Left lobe of liver (tissue), 2 donors: ENCODE measurements around the gene VMA21. TPM values are rescaled to one million over a fixed set of nuclear protein-coding genes. Genes with fewer than 3 reads are reported as not detected.
A peak's percentile ranks its signal among the peaks of the same experiment; 100 is the strongest.

Source experiments
- ATAC-seq: fragments of 200-7000 bp; cut with Tn5 transposase; one replicate; pipeline ENCODE4 v1.9.1; 2020; ENCODE audit warnings: mild to moderate bottlenecking, moderate library complexity
- DNase-seq: peaks from one replicate; pipeline ENCODE4 v3.0.0-alpha.2; 2020; ENCODE audit warnings: low spot score
- total RNA-seq: library from RNA; stranded (reverse); gene quantifications from one replicate; pipeline ENCODE4 v1.2.1, GENCODE V29; 2021
- donor health status: DM: no; HTN: no; CAD: no; lungs with moderate emphysema.
- donor health status: DM: no; HTN: yes; CAD: no.

Gene VMA21, protein sequence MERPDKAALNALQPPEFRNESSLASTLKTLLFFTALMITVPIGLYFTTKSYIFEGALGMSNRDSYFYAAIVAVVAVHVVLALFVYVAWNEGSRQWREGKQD
- 8.5 TPM for total RNA-seq

DNA sequence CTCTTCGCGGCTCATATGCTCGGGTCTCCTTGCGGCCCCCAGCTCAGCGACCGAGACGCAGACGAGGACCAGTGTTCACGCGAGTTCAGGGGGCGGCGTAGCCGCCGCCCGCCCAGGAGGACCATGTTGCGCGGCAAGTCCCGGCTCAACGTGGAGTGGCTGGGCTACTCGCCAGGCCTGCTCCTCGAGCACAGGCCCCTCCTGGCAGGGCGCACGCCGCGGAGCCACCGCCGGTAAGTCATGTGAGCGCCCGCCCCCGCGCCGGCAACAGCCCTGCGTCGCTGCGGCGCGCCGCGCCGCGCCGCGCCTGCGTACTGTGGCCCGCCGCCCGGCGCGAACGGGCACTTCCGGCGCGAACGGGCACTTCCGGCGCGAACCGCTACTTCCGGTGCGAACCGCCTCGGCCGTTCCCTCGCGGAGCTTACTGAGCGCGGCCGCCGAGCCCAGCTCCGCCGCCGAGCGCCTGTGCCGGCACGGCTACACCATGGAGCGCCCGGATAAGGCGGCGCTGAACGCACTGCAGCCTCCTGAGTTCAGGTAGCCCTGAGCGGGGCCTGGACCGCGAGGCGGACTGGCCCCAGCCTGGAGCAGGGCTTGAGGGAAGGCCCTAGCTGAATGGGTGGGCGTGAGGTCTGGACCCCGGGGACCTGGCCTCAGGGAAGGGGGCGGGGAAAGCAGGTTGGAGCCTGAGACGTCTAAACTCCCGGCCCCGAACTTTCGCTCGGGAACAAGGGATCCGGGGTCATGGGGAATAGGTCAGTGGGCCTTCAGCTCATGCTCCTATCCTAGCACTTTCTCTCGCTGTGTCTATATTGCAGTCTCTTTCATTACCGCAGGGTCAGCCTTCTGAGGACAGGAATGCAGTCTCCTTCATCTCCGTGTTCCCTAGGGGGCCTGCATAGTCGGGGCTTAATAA lies at the start of gene VMA21:
TSS of gene VMA21 (plus strand) at position 382 of the 916 bp plus-strand sequence. CDS start at position 485, 103 bp downstream.
- peak; percentile 86 for DNase-seq
- peak; percentile 95 for ATAC-seq

GRCh38 chrX:151359341-151359740 lies 37.7 kb upstream of the VMA21 start:
- ATAC-seq (no peak), DNase-seq (no peak)

DNA sequence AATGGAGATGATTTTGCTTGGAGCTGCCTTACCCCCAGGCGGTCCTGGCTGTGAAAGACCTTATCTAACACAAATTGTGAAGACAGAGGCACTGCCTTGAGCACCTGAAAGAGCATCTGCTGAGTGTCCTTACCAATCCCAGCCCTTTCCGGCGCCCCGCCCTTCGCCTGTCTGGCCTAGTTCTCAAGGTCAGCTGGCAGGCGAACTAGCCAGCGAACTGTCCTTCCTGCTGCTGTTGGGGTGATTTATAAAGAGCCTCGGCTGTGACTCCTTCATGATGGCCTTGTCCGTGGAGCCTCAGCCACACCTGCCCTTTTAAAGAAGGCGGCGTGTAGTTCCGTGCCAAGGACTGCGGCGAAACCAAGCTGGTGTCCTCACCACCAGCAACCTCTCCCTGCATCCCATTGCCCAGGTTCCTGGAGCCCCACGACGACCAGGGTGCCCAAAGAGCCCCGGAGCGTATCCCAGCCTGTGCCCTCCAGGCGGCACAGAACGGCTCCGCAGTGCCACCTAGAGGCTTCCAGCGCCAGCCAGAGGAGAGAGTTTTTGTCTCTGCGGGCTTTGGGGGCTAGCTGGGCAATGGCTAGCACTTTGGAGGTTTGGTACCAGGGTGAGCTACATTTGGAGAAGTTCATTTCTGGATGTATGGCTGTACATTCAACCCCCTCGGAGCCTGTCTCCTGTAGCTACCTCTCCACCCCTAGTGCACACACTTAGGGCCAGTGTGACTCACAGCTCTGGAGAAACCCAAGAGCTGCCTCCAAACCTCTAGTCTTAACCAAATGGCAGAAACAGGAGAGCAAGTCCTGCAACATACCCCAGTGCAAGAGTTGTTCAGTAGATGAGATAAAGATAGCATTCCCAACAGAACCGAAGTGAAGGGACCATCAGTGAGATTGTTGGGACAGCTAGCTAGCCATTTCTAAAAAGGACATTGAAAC lies 36.8 kb upstream of the VMA21 start:
- peak; percentile 84 for ATAC-seq
- DNase-seq: peak; percentile 45

GRCh38 chrX:151363316-151363715 lies 33.7 kb upstream of the VMA21 start:
- no peak for DNase-seq

DNA sequence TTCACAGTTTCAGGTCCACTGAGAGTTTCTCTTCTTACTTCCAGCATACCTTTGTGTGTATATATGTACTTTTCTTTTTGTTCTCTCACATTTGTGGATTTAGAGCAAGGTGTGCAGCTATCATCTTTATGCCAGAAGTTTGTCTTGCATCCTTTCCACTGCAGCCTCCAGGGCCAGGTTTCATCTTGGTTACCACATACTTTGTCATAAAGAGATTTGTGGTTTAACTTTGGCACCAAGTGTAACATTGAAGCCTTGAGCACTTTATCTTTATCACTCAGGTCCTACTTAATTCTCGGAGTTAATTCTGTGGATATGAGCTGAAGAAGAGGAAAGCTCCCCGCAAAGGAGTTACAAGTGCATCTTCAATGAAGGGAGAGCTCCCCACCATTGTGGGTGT lies 31.4 kb upstream of the VMA21 start:
- ATAC-seq (no peak), DNase-seq (no peak)

More at GRCh38 chrX:151363316-151363715, 33.7 kb upstream of the VMA21 start:
- no peak for ATAC-seq

DNA sequence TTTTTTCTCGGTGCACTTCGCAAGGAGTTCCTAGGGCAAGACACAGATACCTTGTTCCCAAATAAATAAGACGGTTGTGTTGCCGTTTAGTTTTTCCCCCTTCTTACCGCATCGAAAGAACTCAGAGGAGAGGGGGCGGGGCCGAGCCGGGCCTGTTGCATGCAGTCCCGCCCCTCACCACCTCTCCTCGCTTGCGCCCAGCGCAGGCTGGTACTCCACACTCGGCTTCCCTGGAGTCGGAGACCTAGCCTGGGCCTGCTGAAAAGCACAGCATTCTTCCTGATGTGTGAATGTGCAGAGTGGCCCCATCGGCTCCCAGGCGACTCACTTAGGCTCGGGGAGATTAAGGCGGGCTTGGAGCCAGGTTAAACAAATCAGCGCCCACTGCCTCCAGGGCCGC lies 26.1 kb upstream of the VMA21 start:
- no peak for DNase-seq

DNA sequence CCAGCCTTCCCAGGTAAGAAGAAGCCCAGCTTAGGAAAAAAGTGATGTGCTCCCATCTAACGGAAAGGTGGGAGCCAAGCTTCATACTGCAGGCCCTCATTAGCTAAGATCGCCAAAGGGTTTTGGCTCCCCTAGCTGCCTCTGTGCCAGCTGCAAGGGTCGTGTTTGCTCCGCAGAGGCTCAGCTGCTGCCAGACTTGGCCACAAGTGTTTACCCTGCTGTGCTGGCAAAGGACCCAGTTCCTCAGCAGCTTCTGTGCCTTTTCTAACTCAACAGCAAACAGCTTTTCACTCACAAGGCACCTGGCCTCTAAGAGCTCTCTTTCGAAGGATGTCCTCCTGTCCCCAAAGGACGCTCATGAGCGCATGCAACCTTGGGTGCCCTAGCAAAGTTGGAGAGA lies 12.2 kb upstream of the VMA21 start:
- ATAC-seq (no peak), DNase-seq (no peak)

More for the DNA sequence above, 26.1 kb upstream of the VMA21 start:
- ATAC-seq: no peak

GRCh38 chrX:151386838-151387459 lies 10.1 kb upstream of the VMA21 start:
- DNase-seq (no peak), ATAC-seq (no peak)

- no peak for ATAC-seq
- no peak for DNase-seq
Measured at GRCh38 chrX:151391722-151392121, 5.3 kb upstream of the VMA21 start.

DNA sequence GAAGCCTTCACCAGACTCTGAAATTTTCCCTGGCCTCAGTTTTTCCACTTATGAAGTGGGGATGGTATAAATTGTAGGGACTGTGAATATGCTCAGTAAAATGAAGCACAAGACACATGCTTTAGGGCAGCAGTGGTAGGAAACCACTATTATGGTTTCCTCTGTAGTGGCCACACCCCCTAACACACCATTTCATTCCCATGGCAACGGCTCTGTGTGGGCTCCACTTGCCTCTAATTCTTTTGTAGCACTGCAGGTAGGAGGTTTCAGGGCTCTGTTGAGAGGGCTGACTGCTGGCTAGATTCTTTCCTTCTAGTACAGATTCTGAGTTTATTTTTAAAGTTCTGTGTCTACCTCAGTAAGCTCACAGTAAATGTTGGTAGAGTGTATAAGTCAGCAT lies 3.5 kb upstream of the VMA21 start:
- ATAC-seq (no peak), DNase-seq (no peak)

GRCh38 chrX:151396042-151396824 lies 773 bp upstream of the VMA21 start:
- ATAC-seq (peak; percentile 63), DNase-seq (no peak)

DNA sequence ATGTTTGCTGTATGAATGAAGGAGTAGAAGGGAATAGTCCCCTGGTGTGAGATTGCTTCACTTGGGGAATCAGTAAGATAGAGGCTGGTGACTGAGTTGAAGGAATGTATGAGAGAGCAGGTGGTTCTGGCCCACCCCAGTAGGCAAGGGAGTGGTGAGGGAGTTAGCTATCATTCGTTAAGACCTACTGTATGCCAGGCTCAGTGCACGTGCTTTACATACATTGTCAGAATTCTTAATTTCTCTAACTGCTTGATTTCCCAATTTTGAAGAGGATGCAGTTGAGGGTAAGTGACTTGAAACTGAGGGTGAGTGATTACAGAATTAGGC lies 700 bp downstream of the VMA21 start:
- ATAC-seq (no peak), DNase-seq (no peak)

DNA sequence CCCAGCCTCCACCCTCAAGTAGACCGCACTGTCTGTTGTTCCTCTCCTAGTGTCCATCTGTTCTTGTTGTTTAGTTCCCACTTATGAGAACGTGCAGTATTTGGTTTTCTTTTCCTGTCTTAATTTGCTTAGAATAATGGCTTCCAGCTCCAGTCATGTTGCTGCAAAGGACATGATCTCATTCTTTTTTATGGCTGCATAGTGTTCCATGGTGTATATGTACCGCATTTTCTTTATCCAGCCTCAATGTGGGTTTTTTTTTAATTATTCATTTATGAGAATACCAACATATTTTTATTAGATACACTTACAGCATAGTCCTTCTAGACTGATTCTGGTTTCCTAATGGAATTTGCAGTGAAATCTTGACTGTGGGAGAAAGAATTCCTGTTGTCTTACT lies 1.3 kb downstream of the VMA21 start:
- ATAC-seq: no peak
- DNase-seq: no peak

DNA sequence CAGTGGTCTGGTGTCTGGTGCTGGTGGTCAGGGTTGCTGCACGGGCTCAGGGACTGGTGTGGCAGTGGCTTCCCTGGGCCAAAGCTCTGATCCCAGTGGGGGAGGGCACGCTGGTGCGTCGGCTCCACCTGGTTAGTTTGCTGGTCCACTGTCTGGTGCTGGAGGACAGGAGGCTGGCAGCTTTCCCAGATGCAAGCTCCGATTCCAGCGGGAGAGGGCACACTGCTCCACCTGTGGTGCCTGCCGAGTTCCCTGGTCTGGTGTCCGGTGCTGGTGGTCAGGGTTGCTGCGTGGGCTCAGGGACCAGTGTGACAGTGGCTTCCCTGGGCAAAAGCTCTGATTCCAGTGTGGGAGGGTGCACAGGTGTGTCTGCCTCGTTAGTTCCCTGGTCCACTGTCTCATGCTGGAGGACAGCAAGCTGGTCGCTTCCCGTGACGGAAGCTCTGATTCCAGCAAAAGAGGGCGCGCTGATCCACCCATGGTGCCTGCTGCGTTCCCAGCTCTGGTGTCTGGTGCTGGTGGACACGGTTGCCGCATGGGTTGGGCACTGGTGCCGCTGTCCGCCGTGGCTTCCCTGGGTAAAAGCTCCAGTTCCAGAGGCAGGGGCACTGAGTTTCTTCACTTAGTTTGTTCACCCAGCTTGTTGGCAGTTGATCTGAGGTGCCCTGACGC lies 5.8 kb downstream of the VMA21 start:
- ATAC-seq (peak; percentile 100), DNase-seq (peak; percentile 71)

DNA sequence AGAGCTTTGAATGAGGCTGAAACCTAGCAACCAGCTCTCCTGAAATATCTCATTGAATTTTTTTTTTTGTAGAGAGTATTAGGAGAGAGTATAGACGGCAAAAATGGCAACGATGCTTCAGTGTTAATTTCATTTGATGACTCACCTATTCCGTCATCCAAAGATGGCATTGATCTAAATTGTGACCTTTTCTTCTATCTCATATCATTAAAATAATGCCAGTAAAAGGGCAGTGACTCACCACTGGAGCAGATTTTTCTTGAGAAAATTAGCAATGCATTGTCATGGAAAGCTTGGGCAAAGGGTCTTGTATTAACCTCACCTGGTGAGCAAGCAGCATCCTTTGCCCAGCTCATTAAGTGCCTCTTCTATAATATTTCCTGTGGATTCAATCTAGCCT lies 19.6 kb downstream of the VMA21 start:
- ATAC-seq (no peak), DNase-seq (no peak)

GRCh38 chrX:151419782-151420181 lies 22.8 kb downstream of the VMA21 start:
- no peak for DNase-seq
- ATAC-seq: no peak

GRCh38 chrX:151424505-151424904 lies 27.5 kb downstream of the VMA21 start:
- DNase-seq (no peak), ATAC-seq (no peak)

DNA sequence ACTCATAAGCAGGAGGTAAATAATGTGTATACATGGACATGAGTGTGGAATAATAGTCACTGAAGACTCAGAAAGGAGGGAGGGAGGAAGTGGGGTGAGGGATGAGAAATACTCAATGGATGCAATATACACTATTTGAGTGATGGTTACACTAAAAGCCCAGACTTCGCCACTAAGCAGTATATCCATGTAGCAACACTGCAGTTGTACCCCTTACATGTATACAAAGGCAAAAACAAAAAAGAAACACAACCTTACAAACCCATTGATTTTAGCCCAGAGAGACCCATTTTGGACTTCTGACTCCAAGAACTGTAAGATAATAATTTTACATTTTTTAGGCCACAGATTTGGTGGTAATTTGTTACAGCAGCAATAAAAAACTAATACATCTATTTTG lies 51.5 kb downstream of the VMA21 start:
- ATAC-seq: no peak
- DNase-seq: no peak

- DNase-seq: no peak
Measured at GRCh38 chrX:151458824-151459223, 61.8 kb downstream of the VMA21 start.

More at GRCh38 chrX:151458824-151459223, 61.8 kb downstream of the VMA21 start:
- no peak for ATAC-seq
